Posterior vena cava (tissue), 2 donors: Measurements from ENCODE around the gene IBTK. TPM values are rescaled to one million over a fixed set of nuclear protein-coding genes. Genes with fewer than 3 reads are reported as not detected.
"Not testable (repeated sequence)": the region's sequence is repeated elsewhere in the genome, so short reads cannot be mapped to it uniquely, and the experiment has no call there.

Experiments used
- DNase-seq: peaks from one replicate; pipeline ENCODE4 v3.0.0-alpha.2; 2020; ENCODE audit warnings: low spot score
- intact Hi-C, 2 donors: fragments of 100-400 bp; cut with DNase I; formaldehyde crosslinking; loops; one replicate each; pipeline versions ENCODE4 v1.14.1 to v1.14.2; 2022 to 2023
- long read RNA-seq, 2 donors: library from polyadenylated mRNA; unstranded; transcript quantifications; one replicate each; pipeline ENCODE4 v2.0.0, GENCODE V29; 2020 to 2021
- total RNA-seq, 2 donors: library from RNA; stranded (reverse); fragmentation: NEBNext Ultra II Directional; extraction: Animal tissue kit (Norgen Biotek cat#: 25700); gene quantifications; one replicate each; pipeline ENCODE4 v1.2.1, GENCODE V29; 2021
- donor health status: DM: yes; HTN: yes; CAD: no.
- donor health status: DM: yes; HTN: yes; CAD: no.

IBTK gene
- 10 to 100 TPM; 32.2 to 35.6 TPM for total RNA-seq
- long read RNA-seq, donor 1, partial matches to known transcripts = 3 of 7 reads
- long read RNA-seq, donor 1, other reads (novel, unspliced or antisense) = 4 of 7 reads
- long read RNA-seq, donor 2, partial matches to known transcripts = 17 of 19 reads
- long read RNA-seq, donor 2, other reads (novel, unspliced or antisense) = 2 of 19 reads

GRCh38 chr6:82247505-82248272, at the start of gene IBTK:
IBTK (minus strand) TSS chr6:82247744; CDS start chr6:82240486, 7,258 bp downstream.
- intact Hi-C loops = no loop called here
- DNase-seq = peak; percentile 98

- intact Hi-C loops = no loop called here
- no peak for DNase-seq
Observed at GRCh38 chr6:82283771-82284410, 36.3 kb upstream of the IBTK start.

DNA sequence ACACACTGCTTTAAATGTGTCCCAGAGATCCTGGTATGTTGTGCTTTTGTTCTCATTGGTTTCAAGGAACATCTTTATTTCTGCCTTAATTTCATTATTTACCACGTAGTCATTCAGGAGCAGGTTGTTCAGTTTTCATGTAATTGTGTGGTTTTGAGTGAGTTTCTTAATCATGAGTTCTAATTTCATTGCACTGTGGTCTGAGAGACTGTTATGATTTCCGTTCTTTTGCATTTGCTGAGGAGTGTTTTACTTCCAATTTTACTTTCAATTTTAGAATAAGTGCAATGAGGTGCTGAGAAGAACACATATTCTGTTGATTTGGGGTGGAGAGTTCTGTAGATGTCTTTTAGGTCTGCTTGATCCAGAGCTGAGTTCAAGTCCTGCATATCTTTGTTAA, 34.0 kb upstream of the IBTK start:
- DNase-seq, intact Hi-C loops: not testable (repeated sequence)

- intact Hi-C loops = no loop called here
- no peak for DNase-seq
Observed at GRCh38 chr6:82277686-82278085, 30.1 kb upstream of the IBTK start.

- intact Hi-C loops = no loop called here
- DNase-seq = no peak
Observed at GRCh38 chr6:82275686-82276085, 28.1 kb upstream of the IBTK start.

DNA sequence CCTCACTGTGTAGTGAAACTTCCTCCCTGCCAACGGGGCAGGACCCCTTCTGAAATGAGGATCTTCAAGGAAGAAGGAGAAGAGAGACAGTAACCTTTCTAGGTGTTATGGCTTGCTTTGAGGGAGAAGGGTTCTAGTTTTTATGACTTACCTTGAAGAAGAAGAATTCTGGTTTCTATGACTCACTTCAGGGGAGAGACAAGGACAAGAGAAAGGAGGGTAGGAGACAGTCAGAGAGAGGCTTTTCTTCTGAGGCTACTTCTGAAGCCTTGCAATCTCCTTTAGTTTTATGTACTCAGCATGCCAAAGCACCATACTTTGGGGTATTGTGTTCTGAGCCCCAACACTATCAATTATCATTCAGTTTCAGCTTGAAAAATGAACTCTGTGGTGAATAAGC, 25.8 kb upstream of the IBTK start:
- intact Hi-C loops = no loop called here
- no peak for DNase-seq

DNA sequence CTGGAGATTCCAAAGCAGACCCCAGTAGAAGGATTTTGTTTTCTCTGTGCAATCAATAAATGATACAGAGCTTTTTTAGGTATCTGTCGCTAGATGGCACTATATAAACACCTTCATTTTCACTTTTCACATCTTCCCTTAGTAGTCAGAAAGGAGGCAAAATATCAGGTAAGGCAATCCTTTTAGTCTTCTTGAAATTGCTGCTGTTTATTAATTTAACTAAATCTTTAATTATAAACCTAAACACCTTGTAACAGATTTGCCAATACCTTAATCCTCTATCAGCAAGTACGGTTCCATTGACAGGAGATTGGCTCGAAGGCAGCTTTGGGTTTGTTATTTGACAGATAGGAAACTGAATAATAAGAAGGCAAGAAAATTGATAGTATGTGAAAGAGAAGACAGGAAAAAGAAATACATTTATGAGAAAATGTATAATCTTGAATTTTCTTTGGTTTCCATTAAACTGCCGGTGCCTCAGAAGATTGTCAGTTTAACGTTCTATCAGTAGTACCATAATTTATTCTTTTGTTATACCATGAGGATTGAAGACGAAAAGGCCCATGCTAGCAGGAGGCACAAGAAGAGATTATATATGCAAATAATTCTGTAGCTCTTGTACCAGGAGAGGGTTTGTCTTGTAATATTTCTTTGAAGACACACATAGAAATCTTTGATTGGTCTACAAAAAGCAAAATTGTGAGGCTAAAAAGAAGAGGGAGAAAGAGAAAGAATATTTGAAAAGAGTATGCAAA, 23.5 kb upstream of the IBTK start:
- intact Hi-C loops = no loop called here
- DNase-seq = no peak

- DNase-seq = no peak
- intact Hi-C loops = no loop called here
Observed at GRCh38 chr6:82268301-82268846, 20.8 kb upstream of the IBTK start.

DNA sequence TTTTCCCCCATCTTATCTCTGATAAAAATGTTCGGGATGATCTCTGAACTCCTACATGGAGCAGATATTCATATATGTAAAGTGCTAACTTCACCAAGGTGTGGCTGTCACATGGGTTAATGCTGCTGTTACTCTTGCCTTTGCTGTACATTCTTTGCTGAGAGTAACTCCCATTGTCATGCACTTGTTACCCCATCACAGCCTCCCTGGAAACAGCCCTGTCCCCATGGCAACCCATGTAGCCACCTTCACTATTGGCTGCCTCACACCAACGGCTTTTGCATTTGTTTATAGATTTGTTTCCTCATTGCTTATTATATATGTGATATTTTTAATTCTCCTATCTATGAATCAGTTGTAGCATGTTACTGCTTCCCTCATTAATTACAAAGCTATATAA, 17.3 kb upstream of the IBTK start:
- intact Hi-C loops = no loop called here
- DNase-seq = no peak

DNA sequence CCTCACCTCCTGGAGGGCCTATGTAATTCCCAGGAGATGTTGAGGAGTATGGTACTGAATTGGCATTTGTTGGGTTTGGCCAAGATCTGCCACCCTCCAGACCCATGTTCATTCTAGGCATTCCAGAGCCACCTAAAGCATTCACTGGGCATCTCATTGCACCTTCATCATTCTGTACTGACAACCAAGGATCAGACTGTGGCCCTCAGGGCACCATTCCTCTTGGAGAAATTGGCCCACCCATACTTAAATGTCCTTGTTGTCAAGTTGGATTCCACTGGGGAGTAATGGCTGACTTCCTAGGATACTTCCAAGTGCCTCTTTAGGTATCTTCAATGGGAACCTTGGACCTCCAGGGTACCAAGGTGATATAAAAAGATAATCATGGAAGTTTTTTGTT, 16.8 kb upstream of the IBTK start:
- DNase-seq = no peak
- intact Hi-C loops = no loop called here

- intact Hi-C loops = no loop called here
- no peak for DNase-seq
Observed at GRCh38 chr6:82263916-82264315, 16.4 kb upstream of the IBTK start.

DNA sequence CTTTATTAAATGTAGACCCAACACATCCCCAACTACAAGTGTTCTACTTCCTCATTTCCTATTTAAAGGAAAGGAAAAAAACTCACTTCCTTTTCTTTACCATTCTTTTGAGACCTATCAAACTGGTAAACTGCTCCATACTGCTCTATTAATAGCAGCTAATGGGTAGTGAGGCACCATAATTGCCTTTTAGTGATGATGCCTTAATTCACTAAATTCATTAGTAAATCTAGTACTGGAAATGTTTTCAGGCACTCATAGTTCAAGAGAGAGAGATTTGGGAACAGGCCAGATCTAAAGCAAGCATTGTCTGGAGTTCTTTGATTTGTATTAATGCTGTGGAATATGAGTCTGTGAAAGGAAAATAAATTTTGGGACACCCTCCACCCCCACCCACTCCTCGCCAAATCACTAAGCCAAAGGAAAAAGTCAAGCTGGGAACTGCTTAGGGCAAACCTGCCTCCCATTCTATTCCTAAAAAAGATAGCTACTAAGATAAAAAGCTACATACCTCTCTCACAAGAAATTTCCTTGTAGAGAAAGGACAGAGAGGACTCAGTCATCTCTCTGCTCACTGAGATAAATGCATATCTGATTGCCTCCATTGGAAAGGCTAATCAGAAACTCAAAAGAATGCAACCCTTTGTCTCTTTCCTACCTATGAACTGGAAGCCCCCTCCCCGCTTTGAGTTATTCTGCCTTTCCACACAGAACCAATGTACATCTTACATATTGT, 13.6 kb upstream of the IBTK start:
- no peak for DNase-seq
- intact Hi-C loops = no loop called here

GRCh38 chr6:82259389-82259788, 11.8 kb upstream of the IBTK start:
- intact Hi-C loops = loop anchor here in 1 of 2 donors (10.0 kb wide), 1 partner anchor 795 kb away; no protein-coding TSS in a partner anchor
- no peak for DNase-seq

DNA sequence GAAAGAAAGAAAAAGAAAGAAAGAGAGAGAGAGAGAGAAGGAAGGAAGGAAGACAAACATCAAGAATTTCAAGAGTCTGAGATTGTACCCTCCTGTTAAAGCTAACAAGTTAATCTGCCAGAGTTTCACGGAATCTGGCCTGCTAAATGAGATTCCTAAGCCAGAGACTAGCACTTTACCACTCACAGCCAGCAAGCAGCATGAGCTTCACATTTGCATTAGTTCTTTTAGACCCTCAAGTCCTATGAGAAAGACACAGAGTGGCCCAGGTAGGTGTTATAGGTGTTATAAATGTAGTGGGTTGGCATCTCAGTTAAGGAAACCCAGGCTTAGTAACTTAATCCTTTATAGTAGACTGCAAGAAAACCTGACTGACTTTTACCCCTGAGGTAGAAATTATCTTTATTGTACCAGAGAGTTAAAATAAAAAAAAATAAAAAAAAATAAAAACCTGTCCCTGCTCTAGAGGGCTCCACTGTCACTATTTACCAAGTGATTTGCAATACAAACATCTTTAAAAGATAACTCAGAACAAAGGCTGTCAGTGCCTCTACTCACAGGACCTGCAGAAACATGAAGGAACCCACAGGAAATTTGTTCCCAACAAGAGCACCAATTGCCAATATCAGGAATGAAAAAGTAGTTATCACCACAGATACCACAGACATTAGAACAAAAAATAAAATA, 9.7 kb upstream of the IBTK start:
- intact Hi-C loops = loop anchor here in 1 of 2 donors (10.0 kb wide), 1 partner anchor 798 kb away; no protein-coding TSS in a partner anchor

GRCh38 chr6:82254722-82255121, 7.2 kb upstream of the IBTK start:
- intact Hi-C loops = loop anchor here (5.0 to 10.0 kb wide), 2 partner anchors 800 to 803 kb away; no protein-coding TSS in a partner anchor
- not testable (repeated sequence) for DNase-seq

More for the DNA sequence above, 9.7 kb upstream of the IBTK start:
- no peak for DNase-seq

DNA sequence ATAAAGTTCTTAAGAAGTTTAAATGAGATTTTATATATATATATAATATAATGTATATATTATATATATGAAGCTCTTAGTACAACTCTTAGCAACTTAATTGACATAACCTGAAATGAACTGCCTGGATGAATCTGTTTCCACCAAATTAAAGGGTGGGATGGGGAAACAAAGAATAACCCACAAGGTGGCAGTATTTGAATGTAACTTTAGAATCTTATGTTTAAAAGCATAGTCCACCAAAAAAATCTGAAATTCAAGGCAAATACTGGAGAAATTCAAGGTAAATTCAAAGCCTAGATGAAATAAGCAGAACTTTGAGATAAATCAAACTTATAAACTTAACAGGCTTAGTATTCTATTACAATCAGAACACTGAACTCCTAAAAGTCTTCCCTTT, 4.4 kb upstream of the IBTK start:
- intact Hi-C loops = loop anchor here (5.0 to 10.0 kb wide), 2 partner anchors 803 to 805 kb away; no protein-coding TSS in a partner anchor
- DNase-seq = no peak

GRCh38 chr6:82249381-82250253, 2.1 kb upstream of the IBTK start:
- DNase-seq = no peak
- intact Hi-C loops = loop anchor here (5.0 to 10.0 kb wide), 2 partner anchors 805 to 808 kb away; no protein-coding TSS in a partner anchor
